M059J (cell line): Measurements from ENCODE around the gene FILIP1L. TPM values are rescaled to one million over a fixed set of nuclear protein-coding genes. Genes with fewer than 3 reads are reported as not detected.
"Not testable (repeated sequence)": the region's sequence is repeated elsewhere in the genome, so short reads cannot be mapped to it uniquely, and the experiment has no call there.

Experiments used
- DNase-seq: peaks from one replicate; pipeline ENCODE4 v3.0.0-alpha.2; 2012; ENCODE audit warnings: low read depth
- total RNA-seq: library from RNA; depleted of rRNA; stranded (reverse); fragments of >200 nt; shearing (Covaris generic); gene quantifications from 2 replicates; pipeline ENCODE4 v1.2.3, GENCODE V29; 2014

The FILIP1L gene
- total RNA-seq, 1 experiment from 2014 or later = 35.1 TPM

DNA sequence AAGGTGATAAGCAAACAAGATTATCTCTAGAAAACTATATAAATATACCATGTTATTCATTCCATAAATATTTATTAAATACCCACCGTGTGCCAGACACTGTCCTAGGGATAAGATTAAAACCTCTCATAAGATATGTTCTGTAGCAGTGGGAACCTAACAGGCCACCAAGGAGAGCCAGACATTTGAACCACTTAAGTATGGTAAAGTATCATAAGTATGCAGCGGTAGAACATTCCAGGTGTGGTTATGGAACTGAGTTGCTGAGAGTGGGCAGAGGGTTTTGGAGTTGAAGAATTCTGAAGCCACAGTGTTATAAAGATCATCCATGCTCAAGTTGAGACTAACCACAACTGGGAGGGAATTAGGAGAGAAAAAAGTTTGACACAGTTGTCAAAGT lies 14.7 kb downstream of the FILIP1L start:
- peak; percentile 70 for DNase-seq

DNA sequence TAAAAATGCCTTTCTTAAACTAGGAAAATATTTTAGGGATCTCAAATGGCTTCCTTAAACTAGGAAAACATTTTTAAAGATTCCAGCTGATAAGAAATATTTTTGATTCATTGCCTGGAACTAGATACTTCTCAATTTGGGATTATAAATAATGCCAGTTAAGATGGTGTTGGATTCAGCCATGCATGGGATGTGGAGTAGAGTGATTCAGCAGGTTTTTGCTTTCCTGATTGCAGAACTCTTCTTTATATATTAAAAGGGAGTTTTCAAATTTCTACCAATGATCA lies 15.6 kb downstream of the FILIP1L start:
- DNase-seq = no peak

DNA sequence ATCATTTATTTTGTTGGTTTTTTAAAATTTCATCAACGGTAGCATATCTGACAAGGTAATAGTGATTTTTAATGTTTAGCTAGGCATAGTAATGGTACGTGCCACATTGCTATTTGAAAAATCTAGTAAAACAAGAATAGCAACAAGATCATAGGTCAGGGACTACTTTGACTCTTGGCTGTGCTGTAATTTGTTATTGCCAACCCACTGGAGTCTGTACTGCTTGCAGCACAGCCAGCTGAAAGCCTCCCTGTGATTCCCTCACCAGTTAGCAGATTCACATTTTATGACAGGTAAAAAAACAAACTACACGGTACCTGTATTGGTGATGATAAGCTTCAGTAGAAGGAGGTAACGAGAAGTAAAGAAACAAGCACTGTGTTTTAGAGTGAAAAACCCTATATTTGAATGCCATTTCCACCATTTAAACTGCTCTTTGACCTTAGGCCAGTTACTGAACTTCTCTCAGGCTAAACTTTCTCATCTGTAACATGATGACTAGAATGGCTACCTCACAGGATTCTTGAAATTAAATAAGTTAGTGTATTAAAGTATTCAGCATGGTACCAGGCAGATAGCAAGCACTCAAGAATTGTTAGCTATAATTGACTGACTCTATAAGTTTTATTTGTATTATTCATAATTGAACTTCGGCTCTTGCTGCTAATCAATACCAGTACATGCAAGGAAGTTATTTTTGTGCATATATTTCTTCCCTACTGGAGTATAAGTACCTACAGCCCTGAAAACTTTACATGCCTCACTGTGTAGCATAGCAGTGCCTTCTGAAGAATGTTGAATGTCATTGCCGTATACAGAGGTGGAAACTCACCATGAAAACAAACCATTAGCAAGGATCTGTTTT lies 16.1 kb downstream of the FILIP1L start:
- DNase-seq = peak; percentile 56

DNA sequence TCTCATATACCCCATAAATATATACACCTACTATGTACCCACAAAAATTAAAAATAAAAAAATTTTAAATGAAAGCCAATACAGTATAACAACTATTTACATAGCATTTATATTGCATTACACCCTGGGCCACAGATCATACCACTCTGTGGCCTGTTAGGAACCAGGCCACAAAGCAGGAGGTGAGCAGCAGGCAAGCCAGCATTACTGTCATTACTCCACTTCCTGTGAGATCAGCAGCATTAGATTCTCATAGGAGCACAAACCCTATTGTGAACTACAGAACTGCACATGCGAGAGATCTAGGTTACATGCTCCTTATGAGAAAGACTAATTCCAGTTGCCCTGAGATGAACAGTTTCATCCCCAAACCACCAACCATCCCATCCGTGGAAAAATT lies 17.4 kb downstream of the FILIP1L start:
- peak; percentile 39 for DNase-seq

DNA sequence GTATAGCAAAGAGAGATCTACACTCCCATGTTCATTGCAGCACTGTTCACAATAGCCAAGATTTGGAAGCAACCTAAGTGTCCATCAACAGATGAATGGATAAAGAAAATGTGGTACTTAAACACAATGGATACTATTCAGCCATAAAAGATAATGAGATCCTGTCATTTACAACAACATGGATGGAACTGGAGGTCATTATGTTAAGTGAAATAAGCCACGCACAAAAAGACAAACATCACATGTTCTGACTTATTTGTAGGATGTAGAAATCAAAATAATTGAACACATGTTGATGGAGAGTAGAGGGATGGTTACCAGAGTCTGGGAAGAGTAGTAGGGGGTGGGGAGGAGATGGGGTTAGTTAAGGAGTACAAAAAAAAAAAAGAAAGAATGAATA lies 18.0 kb downstream of the FILIP1L start:
- DNase-seq = not testable (repeated sequence)

DNA sequence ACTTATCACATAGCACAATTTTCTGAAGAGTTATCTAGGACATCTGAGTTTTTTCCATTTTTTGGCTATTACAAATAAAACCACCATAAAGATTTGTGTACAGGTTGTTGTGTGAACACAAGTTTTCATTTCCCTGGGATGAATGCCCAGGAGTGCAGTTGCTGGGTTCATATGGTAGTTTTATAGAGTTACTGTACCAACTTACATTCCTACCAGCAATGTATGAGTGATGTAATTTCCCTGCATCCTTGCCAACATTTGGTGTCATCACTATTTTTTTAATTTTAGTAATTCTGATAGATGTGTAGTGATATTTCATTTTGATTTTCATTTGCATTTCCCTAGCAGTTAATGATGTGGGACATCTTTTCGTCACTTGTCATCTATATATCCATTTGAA lies 20.5 kb downstream of the FILIP1L start:
- peak; percentile 47 for DNase-seq

DNA sequence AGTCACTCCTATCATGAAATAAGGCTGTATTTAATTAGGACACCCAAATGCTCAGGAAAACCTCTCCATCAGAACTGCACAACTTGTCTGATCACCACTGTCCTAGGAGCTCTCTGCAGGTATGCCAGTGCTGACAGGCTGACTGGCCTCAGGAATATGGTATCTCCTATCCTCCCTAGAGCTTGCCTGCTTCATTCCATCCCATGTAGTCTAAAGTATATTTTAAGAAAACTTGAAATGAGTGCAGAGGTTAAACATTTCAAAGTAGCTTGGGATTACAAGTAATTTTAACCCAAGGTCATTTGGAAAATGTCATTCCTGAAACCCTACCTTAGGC lies 23.7 kb downstream of the FILIP1L start:
- DNase-seq = no peak

DNA sequence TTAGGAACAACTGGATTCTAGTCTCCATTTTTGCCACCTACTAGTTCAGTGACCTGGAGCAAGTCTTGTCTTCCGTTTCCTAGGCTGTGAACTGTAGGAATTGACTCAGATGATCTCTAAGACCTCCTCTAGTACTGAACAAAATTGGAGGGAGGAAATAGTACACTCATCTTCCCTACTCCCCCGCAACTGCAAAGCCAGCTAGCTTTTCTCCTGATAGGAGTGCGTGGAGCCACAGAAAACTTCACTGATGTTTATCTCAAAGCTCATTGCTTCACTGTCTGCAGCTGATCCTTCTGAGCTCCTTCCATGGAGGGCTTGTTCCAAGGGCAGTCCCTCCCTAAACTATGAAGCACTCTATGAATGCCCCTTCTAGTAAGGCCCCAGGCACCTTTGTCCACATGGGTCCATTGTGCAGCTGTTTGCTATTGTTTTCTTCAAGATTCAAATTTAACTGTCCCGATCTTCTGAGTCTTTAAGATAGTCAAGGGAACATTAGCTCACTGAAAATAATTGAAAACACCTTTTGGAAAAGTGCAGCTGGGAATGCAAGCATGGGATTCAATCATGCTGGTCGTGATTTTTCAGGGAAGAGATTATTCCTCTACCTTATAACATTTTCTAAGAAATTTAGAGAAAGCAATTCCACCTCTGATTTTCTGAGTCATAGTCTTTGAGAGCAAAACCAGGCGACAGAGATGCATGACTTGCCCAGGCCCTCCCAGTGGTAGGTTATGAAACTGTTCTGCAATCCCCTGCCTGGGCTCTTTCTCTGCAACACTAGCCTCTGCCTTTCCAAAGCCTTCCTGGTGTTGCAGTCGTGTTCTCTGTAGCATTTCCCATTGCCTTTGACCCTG lies 24.3 kb downstream of the FILIP1L start:
- peak; percentile 86 for DNase-seq

DNA sequence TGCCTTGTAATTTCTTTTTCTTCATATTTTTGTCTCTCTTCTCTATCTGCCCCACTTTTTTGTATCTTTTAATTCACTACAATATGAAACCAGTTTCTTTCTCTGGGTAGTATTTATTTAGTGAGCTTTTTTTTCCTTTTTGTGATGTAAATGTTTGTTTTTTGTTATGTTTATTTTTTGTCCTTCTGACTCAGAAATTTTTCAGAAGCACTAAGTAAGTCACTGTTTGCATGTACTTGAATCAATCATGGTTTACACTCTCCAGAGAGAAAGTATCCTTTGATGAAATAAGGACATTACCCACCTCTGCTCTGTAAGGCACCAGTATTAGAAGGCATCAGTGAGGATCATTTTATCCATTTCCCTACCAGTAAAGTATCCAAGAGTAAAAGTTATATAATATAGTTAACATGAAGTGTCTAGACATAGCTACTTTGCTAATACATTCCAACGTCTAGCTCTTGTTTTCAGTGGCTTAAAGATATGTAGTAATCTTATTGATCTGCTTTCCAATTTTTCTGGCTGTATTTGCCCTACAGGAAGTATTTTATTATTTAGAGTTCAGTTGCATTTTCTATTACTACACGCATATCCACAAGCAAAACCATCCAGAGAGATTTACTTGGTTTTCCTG lies 25.4 kb downstream of the FILIP1L start:
- peak; percentile 57 for DNase-seq

DNA sequence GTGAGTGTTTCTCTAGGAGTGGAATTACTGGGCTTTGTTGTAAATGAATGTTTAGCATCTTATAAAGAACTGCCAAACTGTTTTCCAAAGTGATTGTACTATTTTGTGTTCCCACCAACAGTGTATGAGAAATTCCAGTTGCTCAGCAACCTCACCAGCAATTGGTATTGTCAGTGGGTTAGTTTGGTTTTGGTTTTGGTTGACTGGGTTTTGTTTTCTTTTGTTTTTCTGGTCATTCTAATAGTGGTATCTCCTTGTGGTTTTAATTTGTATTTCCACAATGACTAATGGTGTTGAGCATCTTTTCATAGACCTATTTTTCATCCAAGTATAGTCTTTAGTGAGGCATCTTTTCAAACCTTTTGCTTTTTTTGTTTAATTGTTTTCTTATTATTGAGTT lies 27.1 kb downstream of the FILIP1L start:
- DNase-seq = peak; percentile 99

DNA sequence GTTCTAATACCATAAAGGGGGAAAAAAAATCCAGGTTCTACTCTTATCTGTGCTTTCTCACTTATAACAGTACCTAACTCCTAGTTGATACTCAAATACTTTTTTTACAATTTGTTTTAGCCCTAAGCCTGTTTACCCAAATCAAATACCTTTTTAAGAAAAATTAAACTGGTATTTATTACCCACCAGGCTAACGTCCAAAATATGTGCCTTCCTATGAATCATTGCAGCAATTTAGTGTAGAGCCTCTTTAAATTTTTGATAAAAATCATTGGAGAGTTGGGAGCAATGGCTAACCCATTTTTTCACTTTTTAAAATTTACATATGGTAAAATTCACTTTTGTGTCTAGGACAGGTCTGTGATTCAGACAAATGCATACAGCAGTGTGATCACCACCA lies 27.9 kb downstream of the FILIP1L start:
- peak; percentile 68 for DNase-seq

DNA sequence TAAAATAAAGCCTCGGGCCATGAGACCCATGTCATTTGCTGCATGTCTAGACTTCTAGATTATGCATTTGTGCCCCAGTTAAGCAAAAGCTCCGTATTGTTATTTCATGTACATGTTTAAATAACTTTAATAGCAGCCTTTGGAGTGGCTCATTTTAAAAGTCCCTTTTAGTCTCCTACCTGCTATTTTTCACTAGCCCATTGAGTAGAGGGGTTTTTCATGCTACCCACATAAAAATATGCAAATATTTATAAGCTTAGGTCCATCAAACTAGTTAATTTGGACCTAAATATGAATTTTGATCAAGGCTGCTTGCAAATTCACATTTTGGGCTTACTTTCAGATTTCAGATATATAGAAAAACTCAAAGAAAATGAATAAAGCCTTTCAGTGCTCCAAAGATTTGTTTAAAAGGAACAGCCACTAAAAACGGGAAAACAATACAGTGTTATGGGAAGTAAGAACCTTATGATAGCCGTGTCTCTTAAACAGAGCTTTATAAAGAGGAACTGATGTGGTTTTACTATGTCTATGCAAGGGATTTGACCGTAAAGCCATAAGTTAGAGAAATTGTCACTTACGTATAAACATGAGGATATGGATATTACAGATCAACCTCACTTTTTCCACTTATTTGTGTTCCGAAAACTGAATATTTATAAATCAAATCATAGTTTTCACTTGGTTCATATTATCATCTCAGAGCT lies 30.0 kb downstream of the FILIP1L start:
- DNase-seq = no peak

DNA sequence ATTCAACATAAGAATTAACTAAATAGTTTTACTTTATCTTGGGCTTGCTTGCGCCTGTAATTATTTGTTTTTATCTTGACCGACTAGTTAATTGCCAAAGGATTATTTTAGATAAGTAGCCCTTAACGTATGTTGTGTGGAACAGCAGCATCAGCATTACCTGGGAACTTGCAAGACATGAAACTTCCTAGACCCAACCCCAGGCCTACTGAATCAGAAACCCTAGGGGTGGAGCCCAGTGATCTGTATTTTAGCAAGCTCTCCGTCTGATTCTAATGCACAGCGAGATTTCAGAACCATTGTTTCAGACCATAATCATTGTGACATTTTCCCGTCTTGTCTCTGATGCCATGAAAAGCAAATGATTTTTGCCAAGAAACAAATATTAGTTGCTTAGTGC lies 31.1 kb downstream of the FILIP1L start:
- DNase-seq = no peak

DNA sequence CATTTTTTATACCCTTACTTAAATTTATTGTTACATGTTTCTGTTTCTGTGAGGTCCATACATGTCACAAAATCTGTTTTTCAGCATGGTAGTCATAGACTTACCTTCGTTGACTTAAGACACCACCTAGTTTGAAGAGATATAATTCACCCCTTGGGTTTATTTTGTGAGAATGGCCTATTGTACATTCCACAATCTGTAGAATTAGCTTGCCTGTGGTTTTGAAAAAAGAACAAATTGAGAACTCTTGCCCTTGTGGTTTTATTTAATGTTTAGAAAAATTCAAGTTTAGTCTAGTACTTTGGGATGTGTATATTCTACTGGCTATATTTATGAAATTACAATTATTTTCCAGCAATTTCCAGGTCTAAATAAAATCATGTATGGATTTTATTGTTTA lies 31.6 kb downstream of the FILIP1L start:
- no peak for DNase-seq

DNA sequence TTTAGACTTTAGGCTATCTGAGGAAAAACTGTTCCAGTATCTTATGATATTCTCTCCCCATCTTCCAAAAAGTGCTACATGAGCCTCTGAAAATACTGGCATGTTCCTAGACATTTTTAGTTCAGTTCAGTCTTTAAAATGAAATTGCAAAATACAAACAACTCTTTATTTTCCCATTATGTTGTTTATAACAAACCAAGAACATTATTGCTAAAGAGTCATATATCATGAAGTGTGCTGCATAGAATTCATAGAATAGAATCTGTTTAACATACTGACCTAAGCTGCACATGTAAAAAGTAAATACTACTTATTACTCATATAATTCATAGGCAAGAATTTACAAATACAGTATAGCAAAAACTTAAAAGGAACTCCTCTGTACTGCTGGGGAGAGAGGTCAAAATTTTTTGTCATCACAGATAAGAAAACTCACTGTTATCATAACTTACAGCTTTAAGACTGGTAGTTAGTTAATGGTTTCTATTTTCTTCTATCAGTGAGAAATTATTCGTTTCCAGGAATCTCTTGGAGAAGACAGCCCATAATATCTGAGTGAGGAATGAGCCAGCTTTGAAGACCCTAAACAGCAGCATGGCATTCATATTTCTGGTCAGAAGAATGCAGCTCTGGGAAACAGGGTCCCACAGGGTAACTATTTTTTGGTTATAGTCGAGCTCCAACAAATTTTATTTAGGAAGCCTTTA lies 32.2 kb downstream of the FILIP1L start:
- DNase-seq = no peak

DNA sequence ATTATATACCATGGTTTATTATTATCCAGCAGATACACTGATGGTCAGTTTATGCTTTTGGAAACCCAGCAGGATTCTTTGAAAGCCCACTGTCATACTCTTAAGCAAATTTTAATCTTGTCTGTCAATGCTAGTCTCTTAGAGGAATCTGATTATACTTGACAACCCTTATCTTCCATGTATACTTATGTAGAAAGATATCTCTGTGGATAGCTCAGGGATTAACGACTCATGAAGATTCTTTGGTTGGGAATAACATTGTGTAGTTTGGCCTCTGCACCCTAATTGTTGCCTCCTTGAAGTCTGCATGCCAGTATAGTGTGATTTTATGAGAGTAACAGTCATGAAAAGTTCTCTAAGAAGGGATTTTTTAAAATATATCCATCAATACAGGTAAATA lies 33.0 kb downstream of the FILIP1L start:
- no peak for DNase-seq

DNA sequence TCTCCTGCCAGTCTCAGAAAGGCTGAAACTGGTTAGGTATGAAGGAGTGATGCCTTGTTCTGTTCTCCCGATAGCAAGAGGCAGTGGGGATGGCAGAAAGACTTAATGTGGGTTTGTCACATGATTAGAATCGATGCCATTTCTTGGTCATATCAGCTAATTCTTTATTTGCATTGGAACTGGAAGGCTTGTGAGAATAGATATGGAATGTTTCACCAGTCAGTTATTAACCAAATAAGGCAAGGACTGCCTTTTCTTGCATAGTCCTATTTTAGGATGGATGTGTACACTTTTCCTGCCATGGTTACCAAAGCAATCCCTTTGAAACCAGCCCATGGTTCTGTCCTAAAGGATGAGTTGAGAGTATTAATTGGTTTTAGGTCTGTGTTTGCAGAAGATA lies 33.7 kb downstream of the FILIP1L start:
- peak; percentile 54 for DNase-seq

DNA sequence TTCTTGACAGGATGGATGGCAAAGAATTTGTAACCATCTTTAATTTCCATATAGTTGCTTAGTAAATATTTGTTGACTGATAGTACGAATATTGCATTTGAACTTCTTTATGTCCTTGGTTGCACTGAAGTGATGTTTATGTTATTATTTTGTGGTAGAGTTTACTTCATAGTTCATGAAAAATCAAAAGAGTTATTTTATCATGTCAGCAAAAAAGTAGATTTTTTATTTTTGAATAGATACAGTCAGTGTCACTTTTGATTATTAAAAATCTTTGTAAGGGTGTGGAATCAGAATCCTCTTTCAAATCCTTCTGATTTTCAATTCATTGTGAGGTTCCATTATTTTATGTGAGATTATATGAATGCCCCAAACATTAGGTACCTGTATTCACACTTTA lies 35.0 kb downstream of the FILIP1L start:
- no peak for DNase-seq

DNA sequence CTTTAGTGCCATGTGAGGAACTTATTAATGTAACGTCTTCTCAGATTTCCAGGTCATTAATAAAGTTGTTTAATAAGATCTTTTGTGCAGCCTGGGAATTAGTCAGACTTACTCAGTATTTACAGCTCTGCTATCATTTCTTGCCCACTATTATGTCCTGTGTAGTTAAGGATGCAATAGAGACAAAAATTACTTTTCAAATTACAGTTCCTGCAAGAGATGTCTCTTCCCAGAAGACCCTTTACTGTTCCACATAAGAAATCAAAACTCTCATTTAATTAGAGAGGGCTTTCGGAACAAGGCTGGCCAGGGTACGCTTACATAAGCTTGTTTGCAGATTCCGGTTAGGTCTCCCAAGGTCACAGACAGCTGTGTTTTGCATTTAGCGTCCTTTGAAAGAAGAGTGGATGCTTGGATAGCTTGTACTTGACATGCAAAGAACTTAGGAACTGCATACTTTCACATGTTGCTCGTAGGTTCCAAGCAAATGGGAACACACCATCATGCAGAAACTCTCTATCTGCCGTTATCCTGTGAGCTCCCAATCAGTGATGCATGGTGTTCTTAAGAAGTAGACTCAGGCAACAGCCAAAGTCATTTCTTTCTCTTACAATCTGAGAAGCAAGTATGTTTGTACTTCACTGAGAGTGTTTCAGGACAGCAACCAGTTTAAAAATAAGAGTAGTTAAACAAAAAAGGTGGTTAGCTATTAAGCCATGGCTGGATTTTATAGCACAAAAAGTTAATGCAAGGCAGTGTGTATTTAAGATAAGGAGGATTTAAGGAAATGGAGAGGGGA lies 37.4 kb downstream of the FILIP1L start:
- DNase-seq = no peak

DNA sequence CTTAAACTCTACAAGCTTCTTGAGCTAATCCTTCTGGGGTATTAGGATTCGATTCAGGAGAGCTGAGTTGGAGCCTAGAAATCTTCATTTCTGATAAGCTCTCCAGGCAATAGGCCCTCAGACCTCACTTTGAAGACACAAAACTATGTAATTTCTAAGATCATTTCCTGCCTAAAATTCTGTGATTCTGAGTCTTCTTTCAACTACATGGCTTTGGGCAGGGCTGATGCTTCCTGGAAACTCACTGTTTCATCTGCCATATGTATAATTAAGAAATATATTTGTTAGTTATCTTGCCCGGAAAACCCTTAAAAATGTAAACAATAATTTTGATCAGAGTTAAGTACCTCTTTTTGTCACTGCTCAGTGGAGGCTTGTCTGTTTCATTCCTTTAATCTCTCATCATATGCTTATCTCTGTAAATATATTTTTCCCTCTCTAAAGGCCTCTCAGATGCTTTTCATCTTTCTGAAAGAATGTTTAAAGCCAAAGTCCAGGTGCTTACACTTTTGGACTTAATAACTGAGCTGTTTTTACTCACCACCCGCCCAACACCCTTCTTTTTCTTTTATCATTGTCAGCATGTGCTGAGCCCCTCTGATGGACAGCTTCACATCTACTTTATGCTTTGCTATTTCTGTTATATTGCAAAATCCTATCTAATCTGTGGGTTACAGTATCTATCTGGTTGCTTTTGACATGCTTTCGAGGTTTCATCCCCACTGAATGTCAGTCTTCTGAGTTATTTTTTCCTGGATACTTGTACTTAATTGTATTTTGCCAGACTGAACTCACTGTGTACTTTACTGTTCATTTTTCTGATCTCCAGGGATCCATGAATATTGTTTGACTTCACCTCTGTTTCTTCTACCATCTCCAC lies 38.2 kb downstream of the FILIP1L start:
- DNase-seq = no peak
